Right lobe of liver (tissue), 6 donors: ENCODE data around the gene MTA1. TPM values are rescaled to one million over a fixed set of nuclear protein-coding genes. Genes with fewer than 3 reads are reported as not detected.

ENCODE experiments used
- ATAC-seq, 4 donors: fragments of 200-7000 bp; cut with Tn5 transposase; one replicate each; pipeline ENCODE4 v1.9.1; 2020; ENCODE audit warnings: mild to moderate bottlenecking in 4 of 4, moderate library complexity in 4 of 4
- DNase-seq, 3 donors: peaks; one replicate each; pipeline ENCODE4 v3.0.0-alpha.2; 2020
- H3K27ac ChIP-seq, 3 donors: fragments of 200-600 bp; one replicate each; pipeline ENCODE4 v1.8.0; 2022
- H3K27me3 ChIP-seq, 2 donors: fragments of 200-600 bp; one replicate each; pipeline ENCODE4 v1.8.0; 2022
- H3K36me3 ChIP-seq, 4 donors: fragments of 200-600 bp; sonication (generic) in 1 of 4; one replicate each; pipeline versions ENCODE4 v1.5.1 to v1.8.0; 2017 to 2022; ENCODE audit warnings: control low read depth in 1 of 4
- H3K4me1 ChIP-seq, 4 donors: fragments of 200-600 bp; sonication (generic) in 1 of 4; one replicate each; pipeline versions ENCODE4 v1.5.1 to v1.8.0; 2017 to 2022; ENCODE audit warnings: control low read depth in 1 of 4
- H3K4me3 ChIP-seq, 3 donors: fragments of 200-600 bp; one replicate each; pipeline ENCODE4 v1.8.0; 2022
- H3K9me3 ChIP-seq, 4 donors: fragments of 200-600 bp; sonication (generic) in 1 of 4; one replicate each; pipeline versions ENCODE4 v1.5.1 to v1.8.0; 2017 to 2022; ENCODE audit warnings: control low read depth in 1 of 4
- POLR2A ChIP-seq: fragments of 450-650 bp; IDR thresholded peaks from one replicate; pipeline ENCODE4 v1.6.1; 2017; ENCODE audit warnings: antibody characterized with exemption, mild to moderate bottlenecking
- WGBS: methylation state at CpG from one replicate; pipeline ENCODE4 v1.1.6; 2018; ENCODE audit warnings: low coverage, low lambda C conversion rate; ENCODE audit not compliant: insufficient coverage; ENCODE audit errors: missing lambda C conversion rate; 5-methylcytosine and 5-hydroxymethylcytosine counted together
- intact Hi-C, 2 donors: fragments of 100-400 bp; cut with DNase I; formaldehyde crosslinking; loops; one replicate each; pipeline versions ENCODE4 v1.11.2 to v1.14.1; 2022
- total RNA-seq, 6 experiments: library from RNA; depleted of rRNA in 2 of 6; stranded (reverse); fragments of >200 nt in 2 of 6; fragmentation: NEBNext Ultra II Directional in 3 of 6; extraction: Animal tissue kit (Norgen Biotek cat#: 25700) in 3 of 6; gene quantifications; one replicate each; pipeline versions ENCODE4 v1.1.0 to v1.2.4, GENCODE V29; 2016 to 2023
- TF ChIP-seq, protein P1 (sequence below), 4 donors: fragments of 200-600 bp in 3 of 4; fragments of 450-650 bp in 1 of 4; IDR thresholded peaks; one replicate each; pipeline versions ENCODE4 v1.5.1 to v1.8.0; 2016 to 2022; ENCODE audit warnings: antibody characterized with exemption in 4 of 4, mild to moderate bottlenecking in 2 of 4
- donor health status: DM: no; HTN: yes; CAD: no.
- donor health status: DM: no; HTN: no; CAD: no.
- donor health status: DM: no; HTN: no; CAD: no.
- donor health status: DM: no; HTN: yes; CAD: no.
- donor health status: DM: no; HTN: yes; CAD: no.

The MTA1 gene
- total RNA-seq, 6 experiments from 2014 or later = 18.6 to 45.1 (median 29.2) TPM

DNA sequence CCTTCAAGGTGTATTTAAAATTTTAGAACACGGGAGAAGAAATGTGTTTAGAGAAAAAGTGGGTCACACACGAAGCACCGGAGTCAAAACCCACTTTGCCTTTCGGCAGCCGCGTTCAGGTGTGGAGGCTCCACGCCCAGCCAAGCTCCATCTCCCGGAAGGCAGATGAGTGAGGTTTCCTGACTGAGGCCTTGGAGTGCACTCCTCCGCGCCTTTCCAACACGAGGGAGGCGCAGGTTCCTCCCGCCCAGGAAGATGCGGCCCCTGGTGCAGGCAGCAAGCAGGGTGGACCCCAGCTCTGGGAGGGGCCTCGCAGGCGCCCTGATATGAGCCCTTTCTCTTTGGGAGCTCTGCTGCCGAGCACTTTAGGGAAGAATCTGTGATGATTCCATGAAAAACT is 22.5 kb downstream of the MTA1 start:
- ATAC-seq = no peak
- DNase-seq = no peak
- Histone ChIP-seq H3K27me3 (no peaks in the 10 kb centered on the region), H3K4me3 (no peak overlapping the region), H3K27ac (no peak overlapping the region), H3K9me3 (no peaks in the 10 kb centered on the region), H3K36me3 (no peaks in the 10 kb centered on the region), H3K4me1 (no peaks in the 10 kb centered on the region)
- WGBS = 69% methylated on average over 5 of the region's 17 CpGs
- TF ChIP-seq, protein P1, sequence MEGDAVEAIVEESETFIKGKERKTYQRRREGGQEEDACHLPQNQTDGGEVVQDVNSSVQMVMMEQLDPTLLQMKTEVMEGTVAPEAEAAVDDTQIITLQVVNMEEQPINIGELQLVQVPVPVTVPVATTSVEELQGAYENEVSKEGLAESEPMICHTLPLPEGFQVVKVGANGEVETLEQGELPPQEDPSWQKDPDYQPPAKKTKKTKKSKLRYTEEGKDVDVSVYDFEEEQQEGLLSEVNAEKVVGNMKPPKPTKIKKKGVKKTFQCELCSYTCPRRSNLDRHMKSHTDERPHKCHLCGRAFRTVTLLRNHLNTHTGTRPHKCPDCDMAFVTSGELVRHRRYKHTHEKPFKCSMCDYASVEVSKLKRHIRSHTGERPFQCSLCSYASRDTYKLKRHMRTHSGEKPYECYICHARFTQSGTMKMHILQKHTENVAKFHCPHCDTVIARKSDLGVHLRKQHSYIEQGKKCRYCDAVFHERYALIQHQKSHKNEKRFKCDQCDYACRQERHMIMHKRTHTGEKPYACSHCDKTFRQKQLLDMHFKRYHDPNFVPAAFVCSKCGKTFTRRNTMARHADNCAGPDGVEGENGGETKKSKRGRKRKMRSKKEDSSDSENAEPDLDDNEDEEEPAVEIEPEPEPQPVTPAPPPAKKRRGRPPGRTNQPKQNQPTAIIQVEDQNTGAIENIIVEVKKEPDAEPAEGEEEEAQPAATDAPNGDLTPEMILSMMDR (IDR thresholded peaks at IDR 0.05) = no peak
- intact Hi-C loops = no loop called here

DNA sequence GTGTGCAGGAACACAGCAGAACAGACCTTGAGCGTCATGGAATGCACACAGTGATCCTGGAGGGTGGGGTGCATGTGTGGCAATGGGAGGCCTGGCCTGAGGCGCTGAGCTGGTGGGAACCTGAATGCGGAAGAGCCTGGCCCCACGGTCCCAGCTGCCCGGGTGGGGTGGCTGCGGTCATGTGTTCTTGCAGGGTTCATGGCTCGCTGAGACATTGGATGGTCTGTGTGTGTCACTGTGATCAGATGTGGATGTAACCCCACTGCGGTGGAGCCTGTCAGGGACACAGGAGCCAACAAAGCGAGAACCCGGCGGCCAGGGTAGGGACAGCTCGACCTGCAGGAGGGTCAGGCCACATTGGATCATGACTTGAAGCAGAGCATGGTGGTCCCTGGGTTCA is 23.2 kb downstream of the MTA1 start:
- no peak for DNase-seq
- 89% methylated on average over 3 of the region's 12 CpGs for WGBS
- Histone ChIP-seq H3K9me3 (no peaks in the 10 kb centered on the region), H3K36me3 (no peaks in the 10 kb centered on the region), H3K27me3 (no peaks in the 10 kb centered on the region), H3K4me1 (no peaks in the 10 kb centered on the region), H3K27ac (no peak overlapping the region), H3K4me3 (no peak overlapping the region)
- ATAC-seq = no peak
- no peak for TF ChIP-seq POLR2A
- TF ChIP-seq, protein P1 (IDR thresholded peaks at IDR 0.05) = no peak
- intact Hi-C loops = no loop called here

DNA sequence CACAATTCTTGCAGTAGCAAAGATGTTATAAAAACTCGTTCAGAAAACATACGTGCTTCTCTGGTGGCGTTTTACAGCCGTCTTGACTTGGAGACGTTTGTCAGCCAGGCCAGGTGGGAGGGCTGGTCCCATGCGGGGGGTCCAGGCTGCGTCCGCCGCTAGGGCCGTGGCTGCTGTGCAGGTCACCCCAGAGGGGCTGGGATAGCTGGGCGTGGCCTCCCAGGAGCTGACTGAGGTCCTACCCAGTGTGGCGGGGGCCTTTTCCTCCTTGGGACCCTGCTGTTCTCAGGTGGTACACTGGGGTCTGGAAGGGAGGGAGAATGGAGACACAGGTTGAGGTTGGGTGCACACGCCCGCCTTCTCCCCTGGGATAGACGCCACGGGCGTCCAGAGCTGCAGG is 25.2 kb downstream of the MTA1 start:
- Histone ChIP-seq H3K4me3 (no peak overlapping the region), H3K27me3 (no peaks in the 10 kb centered on the region), H3K36me3 (no peaks in the 10 kb centered on the region), H3K9me3 (no peaks in the 10 kb centered on the region), H3K4me1 (no peaks in the 10 kb centered on the region), H3K27ac (no peak overlapping the region)
- WGBS = no CpG with 5 or more reads among the region's 17 CpGs
- no peak for ATAC-seq
- no peak for DNase-seq
- intact Hi-C loops = no loop called here
- no peak for TF ChIP-seq POLR2A
- TF ChIP-seq, protein P1 (IDR thresholded peaks at IDR 0.05) = no peak

DNA sequence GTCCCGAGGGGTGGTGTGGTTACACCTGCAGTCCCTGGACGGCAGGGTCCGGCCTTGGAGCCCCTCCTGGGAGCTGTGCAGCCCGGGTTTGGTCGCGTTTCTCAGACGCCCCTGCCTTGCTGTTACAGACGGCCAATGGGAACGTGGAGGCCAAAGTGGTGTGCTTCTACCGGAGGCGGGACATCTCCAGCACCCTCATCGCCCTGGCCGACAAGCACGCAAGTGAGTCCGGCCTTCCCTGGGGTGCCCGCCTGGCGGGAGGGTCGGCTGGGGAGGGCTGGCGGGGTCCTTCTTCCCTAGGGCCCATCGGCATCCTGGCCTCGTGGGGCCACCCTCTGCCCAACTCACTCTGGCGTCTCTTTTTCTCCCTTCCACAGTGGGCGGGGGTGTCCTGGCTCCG is 25.7 kb downstream of the MTA1 start:
- TF ChIP-seq, protein P1 (IDR thresholded peaks at IDR 0.05) = no peak
- no peak for TF ChIP-seq POLR2A
- no peak overlapping the region for H3K27ac ChIP-seq
- no peaks in the 10 kb centered on the region for H3K27me3 ChIP-seq
- peaks cover 0 to 3% (median 0%) of the 10 kb centered on the region in 4 donors for H3K36me3 ChIP-seq
- H3K9me3 ChIP-seq = no peaks in the 10 kb centered on the region
- WGBS = no CpG with 5 or more reads among the region's 24 CpGs
- peak in 1 of 3 donors; percentile 50 for DNase-seq
- no peak for ATAC-seq
- no peaks in the 10 kb centered on the region for H3K4me1 ChIP-seq
- intact Hi-C loops = no loop called here
- no peak overlapping the region for H3K4me3 ChIP-seq
